GM19397 (cell line): ENCODE data around the gene TOLLIP.

Experiments
- ATAC-seq: cut with Tn5 transposase; IDR thresholded peaks from one replicate; pipeline ENCODE4 v1.9.1; 2021; ENCODE audit warnings: mild to moderate bottlenecking, moderate library complexity; ENCODE audit not compliant: unreplicated experiment

Gene TOLLIP

GRCh38 chr11:1317993-1318392, 8.6 kb upstream of the TOLLIP start:
- no peak for ATAC-seq

GRCh38 chr11:1317432-1317831, 8.0 kb upstream of the TOLLIP start:
- ATAC-seq, result no peak

- ATAC-seq, result no peak
These were observed 1.5 kb upstream of the TOLLIP start for GRCh38 chr11:1310772-1311468.

GRCh38 chr11:1310318-1310687, 871 bp upstream of the TOLLIP start:
- ATAC-seq, result no peak

- peak; percentile 40 for ATAC-seq
These were observed 512 bp downstream of the TOLLIP start for GRCh38 chr11:1308743-1309497.

- ATAC-seq, result no peak
These were observed 1.3 kb downstream of the TOLLIP start for GRCh38 chr11:1307998-1308742.

- ATAC-seq, result no peak
These were observed 2.1 kb downstream of the TOLLIP start for GRCh38 chr11:1307163-1307870.

GRCh38 chr11:1306186-1307162, 3.0 kb downstream of the TOLLIP start:
- ATAC-seq, result no peak

- ATAC-seq, result no peak
These were observed 3.9 kb downstream of the TOLLIP start for GRCh38 chr11:1305501-1306056.

GRCh38 chr11:1305063-1305495, 4.4 kb downstream of the TOLLIP start:
- no peak for ATAC-seq

GRCh38 chr11:1304380-1304779, 5.1 kb downstream of the TOLLIP start:
- no peak for ATAC-seq

- no peak for ATAC-seq
These were observed 5.5 kb downstream of the TOLLIP start for GRCh38 chr11:1303973-1304372.

- ATAC-seq, result no peak
These were observed 6.2 kb downstream of the TOLLIP start for GRCh38 chr11:1303126-1303821.

- ATAC-seq, result no peak
These were observed 6.8 kb downstream of the TOLLIP start for GRCh38 chr11:1302461-1303125.

- no peak for ATAC-seq
These were observed 7.4 kb downstream of the TOLLIP start for GRCh38 chr11:1302041-1302460.

- no peak for ATAC-seq
These were observed 8.0 kb downstream of the TOLLIP start for GRCh38 chr11:1301220-1302000.

GRCh38 chr11:1300569-1301187, 8.8 kb downstream of the TOLLIP start:
- no peak for ATAC-seq
